H1 (cell line): Measurements from ENCODE around the gene LSR. TPM values are rescaled to one million over a fixed set of nuclear protein-coding genes. Genes with fewer than 3 reads are reported as not detected.

Experiments used
- CTCF ChIA-PET: fragments of 300-600 bp; sonication (Branson Sonifier 250); formaldehyde crosslinking; loops from one replicate; lab custom pipeline; 2021; ENCODE audit not compliant: partially characterized antibody; lab: Charles Lee
- POLR2A ChIA-PET: fragments of 300-600 bp; sonication (Branson Sonifier 250); formaldehyde crosslinking; loops from one replicate; lab custom pipeline; 2021; ENCODE audit warnings: inconsistent platforms; ENCODE audit not compliant: partially characterized antibody; lab: Charles Lee
- DNase-seq, 2 experiments: peaks; one replicate each; pipeline versions ENCODE4 v3.0.0 to v3.0.0-alpha.2; 2010 to 2022; ENCODE audit warnings: low spot score in 2 of 2, low read depth in 1 of 2, mixed read lengths in 1 of 2
- FAIRE-seq: peaks from 2 replicates; lab custom pipeline; 2011; peaks lifted over from hg19 to GRCh38; lab: Jason Lieb, UNC
- H2AFZ ChIP-seq: 2 replicates; pipeline ENCODE4 v1.8.1; 2012; ENCODE audit warnings: low read length, inconsistent platforms
- H2AK5ac ChIP-seq: 2 replicates; pipeline ENCODE4 v1.6.1; 2013; ENCODE audit warnings: low read depth, low read length
- H2BK120ac ChIP-seq: replicated peaks from 2 replicates; pipeline ENCODE3; 2013; ENCODE audit warnings: low read depth, low read length, inconsistent platforms
- H2BK12ac ChIP-seq: 2 replicates; pipeline ENCODE4 v1.6.1; 2013; ENCODE audit warnings: low read depth, low read length
- H2BK15ac ChIP-seq: 2 replicates; pipeline ENCODE4 v1.6.1; 2013; ENCODE audit warnings: low read length
- H2BK20ac ChIP-seq: 2 replicates; pipeline ENCODE4 v1.6.1; 2013; ENCODE audit warnings: low read length
- H2BK5ac ChIP-seq: 2 replicates; pipeline ENCODE4 v1.6.1; 2013; ENCODE audit warnings: low read depth, low read length
- H3K14ac ChIP-seq: 2 replicates; pipeline ENCODE4 v1.6.1; 2013; ENCODE audit warnings: inconsistent platforms; ENCODE audit not compliant: insufficient read length
- H3K18ac ChIP-seq: 2 replicates; pipeline ENCODE4 v1.6.1; 2013; ENCODE audit warnings: low read length; ENCODE audit errors: extremely low read depth
- H3K23ac ChIP-seq: 2 replicates; pipeline ENCODE4 v1.6.1; 2013; ENCODE audit warnings: inconsistent platforms; ENCODE audit not compliant: insufficient read length
- H3K23me2 ChIP-seq: 2 replicates; pipeline ENCODE4 v1.6.1; 2013; ENCODE audit warnings: low read depth, low read length
- H3K27ac ChIP-seq: 2 replicates; pipeline ENCODE4 v1.6.1; 2011; ENCODE audit warnings: low read depth, low read length, inconsistent platforms
- H3K27me3 ChIP-seq, 4 experiments: replicated peaks in 1 of 4; 1 replicate in 1 of 4; 2 replicates in 3 of 4; pipeline versions ENCODE4 v1.6.1 to v1.8.1; 2011 to 2013; ENCODE audit warnings: low read length in 3 of 4, mild to moderate bottlenecking in 3 of 4, inconsistent platforms in 2 of 4, mixed read lengths in 2 of 4, moderate library complexity in 1 of 4; ENCODE audit not compliant: control insufficient read depth in 3 of 4, insufficient read depth in 3 of 4; ENCODE audit errors: extremely low read depth in 1 of 4
- H3K36me3 ChIP-seq, 4 experiments: 2 replicates each; pipeline versions ENCODE4 v1.6.1 to v1.8.1; 2011 to 2013; ENCODE audit warnings: mild to moderate bottlenecking in 4 of 4, low read length in 3 of 4, moderate library complexity in 2 of 4, control low read depth in 1 of 4, inconsistent platforms in 1 of 4; ENCODE audit not compliant: insufficient read depth in 4 of 4, control insufficient read depth in 2 of 4
- H3K4ac ChIP-seq: replicated peaks from 2 replicates; pipeline ENCODE3; 2013; ENCODE audit warnings: low read length, low read depth, mixed read lengths, inconsistent platforms; ENCODE audit not compliant: insufficient read length
- H3K4me1 ChIP-seq, 4 experiments: replicated peaks in 1 of 4; 1 replicate in 1 of 4; 2 replicates in 3 of 4; pipeline versions ENCODE4 v1.6.1 to v1.8.1; 2011 to 2013; ENCODE audit warnings: low read length in 3 of 4, inconsistent platforms in 2 of 4, mixed read lengths in 1 of 4; ENCODE audit not compliant: insufficient read depth in 4 of 4, control insufficient read depth in 3 of 4
- H3K4me2 ChIP-seq, 2 experiments: 2 replicates each; pipeline versions ENCODE4 v1.6.1 to v1.8.1; 2011 to 2013; ENCODE audit warnings: low read depth in 2 of 2, low read length in 2 of 2, control low read depth in 1 of 2, inconsistent platforms in 1 of 2, mild to moderate bottlenecking in 1 of 2; ENCODE audit not compliant: insufficient read depth in 1 of 2
- H3K4me3 ChIP-seq, 4 experiments: fragments of 200-600, 300-600 bp in 1 of 4; sonication (generic), shearing (Covaris generic), sonication (Bioruptor Twin) in 1 of 4; 2 replicates each; pipeline versions ENCODE4 v1.5.1 to v1.8.1; 2011 to 2016; ENCODE audit warnings: low read length in 4 of 4, low read depth in 3 of 4, control low read depth in 2 of 4, inconsistent platforms in 2 of 4, mild to moderate bottlenecking in 2 of 4, mixed read lengths in 1 of 4, moderate library complexity in 1 of 4; ENCODE audit not compliant: insufficient read depth in 2 of 4; ENCODE audit errors: extremely low read depth in 1 of 4
- H3K56ac ChIP-seq: replicated peaks from 2 replicates; pipeline ENCODE3; 2013; ENCODE audit warnings: low read depth, mild to moderate bottlenecking, mixed read lengths, low read length, inconsistent platforms; ENCODE audit not compliant: insufficient read length
- H3K79me1 ChIP-seq: 2 replicates; pipeline ENCODE4 v1.6.1; 2013; ENCODE audit warnings: low read depth, low read length, control low read depth
- H3K79me2 ChIP-seq, 2 experiments: 2 replicates each; pipeline versions ENCODE4 v1.6.1 to v1.8.1; 2012 to 2013; ENCODE audit warnings: low read length in 2 of 2, mild to moderate bottlenecking in 2 of 2, inconsistent platforms in 1 of 2; ENCODE audit not compliant: insufficient read depth in 2 of 2, control insufficient read depth in 1 of 2
- H3K9ac ChIP-seq, 4 experiments: replicated peaks in 1 of 4; 1 replicate in 1 of 4; 2 replicates in 3 of 4; pipeline versions ENCODE4 v1.6.1 to v1.8.1; 2011 to 2013; ENCODE audit warnings: low read depth in 3 of 4, low read length in 3 of 4, control low read depth in 2 of 4, mild to moderate bottlenecking in 2 of 4, moderate library complexity in 2 of 4, inconsistent platforms in 1 of 4; ENCODE audit errors: extremely low read depth in 1 of 4
- H3K9me3 ChIP-seq, 2 experiments: 2 replicates each; pipeline versions ENCODE4 v1.6.1 to v1.8.1; 2012 to 2013; ENCODE audit warnings: mild to moderate bottlenecking in 2 of 2, moderate library complexity in 2 of 2, control low read depth in 1 of 2, inconsistent platforms in 1 of 2, low read depth in 1 of 2, low read length in 1 of 2, mixed read lengths in 1 of 2; ENCODE audit not compliant: insufficient read depth in 2 of 2
- H4K20me1 ChIP-seq, 2 experiments: replicated peaks in 1 of 2; 2 replicates each; pipeline versions ENCODE3 to v1.8.1; 2011 to 2013; ENCODE audit warnings: inconsistent platforms in 2 of 2, low read length in 2 of 2, mild to moderate bottlenecking in 1 of 2; ENCODE audit not compliant: insufficient read depth in 2 of 2, control insufficient read depth in 1 of 2
- H4K5ac ChIP-seq: 2 replicates; pipeline ENCODE4 v1.6.1; 2013; ENCODE audit warnings: low read length, low read depth, mixed read lengths, inconsistent platforms; ENCODE audit not compliant: insufficient read length
- H4K8ac ChIP-seq: 2 replicates; pipeline ENCODE4 v1.8.0; 2013; ENCODE audit warnings: mild to moderate bottlenecking, moderate library complexity, low read length, inconsistent platforms; ENCODE audit not compliant: insufficient read depth; ENCODE audit errors: extremely low read depth
- H4K91ac ChIP-seq: replicated peaks from 2 replicates; pipeline ENCODE3; 2013; ENCODE audit warnings: low read length, mixed read lengths, inconsistent platforms; ENCODE audit not compliant: insufficient read length
- KDM1A ChIP-seq: fragments of 200-600, 300-600 bp; sonication (generic); IDR thresholded peaks from 2 replicates; pipeline ENCODE4 v1.7.1; 2016; ENCODE audit warnings: mild to moderate bottlenecking, low read length, borderline replicate concordance
- polyA plus RNA-seq, 7 experiments: library from polyadenylated mRNA; depleted of rRNA in 3 of 7; stranded (reverse) in 5 of 7; unstranded in 2 of 7; fragments of >200 nt in 5 of 7; fragments of 200-250 nt in 2 of 7; gene quantifications; 1 replicate in 5 of 7; 2 replicates in 1 of 7; 4 replicates in 1 of 7; pipeline versions ENCODE4 v1.2.1 to v1.2.3, GENCODE V29; 2011 to 2013; ENCODE audit warnings: missing spikeins in 2 of 7, mixed read lengths in 2 of 7
- total RNA-seq: library from RNA; stranded (reverse); fragmentation: NEBNext Ultra II Directional; extraction: Animal tissue kit (Norgen Biotek cat#: 25700); gene quantifications from 2 replicates; pipeline ENCODE4 v1.2.1, GENCODE V29; 2021

LSR gene
- total and polyA plus RNA-seq, 2 of the 8 experiments (the other 6 are each of a cell fraction or from before 2014, with no cell fraction given) = 159 to 186 TPM

DNA sequence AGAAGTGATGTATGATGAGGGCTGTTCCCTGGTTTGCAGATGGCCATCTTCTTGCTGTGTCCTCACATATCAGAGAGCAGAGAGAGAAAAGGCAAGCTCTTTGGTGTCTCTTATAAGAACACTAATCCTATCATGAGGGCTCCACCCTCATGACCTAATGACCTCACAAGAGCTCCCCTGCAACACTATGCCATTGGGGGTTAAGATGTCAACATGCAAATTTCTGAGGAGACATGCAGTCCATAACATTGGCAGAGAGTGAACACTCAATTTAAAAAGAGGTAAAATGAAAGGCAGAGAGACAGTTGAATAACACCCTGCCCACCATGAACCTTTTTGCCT lies 31.2 kb upstream of the LSR start:
- no peak overlapping the region for H3K9ac ChIP-seq
- no peaks in the 10 kb centered on the region for H3K36me3 ChIP-seq
- H2AK5ac ChIP-seq = no peak overlapping the region
- TF ChIP-seq KDM1A = no peak
- FAIRE-seq (no peak), DNase-seq (no peak)
- no peak overlapping the region for H2BK12ac ChIP-seq
- H4K8ac ChIP-seq = no peak overlapping the region
- H3K4me2 ChIP-seq = no peak overlapping the region
- H3K23me2 ChIP-seq = no peaks in the 10 kb centered on the region
- no peak overlapping the region for H2BK5ac ChIP-seq
- no peak overlapping the region for H3K23ac ChIP-seq
- H3K4me3 ChIP-seq = no peak overlapping the region
- peaks cover 4 to 7% of the 10 kb centered on the region in 2 experiments for H3K9me3 ChIP-seq
- H2BK120ac ChIP-seq = no peak overlapping the region
- H2BK20ac ChIP-seq = 0 out of 2 replicates have a peak overlapping the region, but pooled peaks have one; percentile 6
- no peaks in the 10 kb centered on the region for H3K79me1 ChIP-seq
- 0 out of 2 replicates have a peak overlapping the region, but pooled peaks have one; percentile 88 for H2BK15ac ChIP-seq
- H3K18ac ChIP-seq = no peak overlapping the region
- no peaks in the 10 kb centered on the region for H3K27me3 ChIP-seq
- H4K91ac ChIP-seq = no peak overlapping the region
- no peaks in the 10 kb centered on the region for H4K20me1 ChIP-seq
- no peak overlapping the region for H2AFZ ChIP-seq
- ChIA-PET POLR2A (interaction anchor here (1.3 kb wide), 2 partner anchors 19 to 150 kb away, joined by 3 read pairs; no protein-coding TSS in a partner anchor), CTCF (interaction anchor here (0.7 to 2.4 kb wide), 8 partner anchors 9 to 151 kb away, joined by 3 to 7 read pairs (median 4); partner anchors contain the start of genes FXYD5 and FXYD7)
- H3K79me2 ChIP-seq = no peaks in the 10 kb centered on the region
- H4K5ac ChIP-seq = no peak overlapping the region
- no peak overlapping the region for H3K27ac ChIP-seq
- H3K14ac ChIP-seq = no peak overlapping the region
- no peak overlapping the region for H3K56ac ChIP-seq
- no peaks in the 10 kb centered on the region for H3K4me1 ChIP-seq
- H3K4ac ChIP-seq = no peak overlapping the region
